Measurements from ENCODE around the gene ERICH2.

GRCh38 chr2:170723446-170723958, 46.7 kb upstream of the ERICH2 start:
- TF ChIP-seq ZNF274 (IDR thresholded peaks at IDR 0.05; ENCODE audit: low read depth, low read length) (no peak), POLR2A (IDR thresholded peaks at IDR 0.05; ENCODE audit: borderline replicate concordance, extremely low read depth, insufficient read depth, insufficient read length) (no peak), CTCF (IDR thresholded peaks at IDR 0.05 in 2 of 3, conservative IDR thresholded peaks at IDR 0.05 in 1 of 3; ENCODE audit: borderline replicate concordance in 1 of 3, insufficient read depth in 1 of 3, low read depth in 2 of 3, low read length in 2 of 3) (no peak), ATF3 (IDR thresholded peaks at IDR 0.05) (no peak), RAD21 (IDR thresholded peaks at IDR 0.05; ENCODE audit: low read depth) (no peak), EZH2 (IDR thresholded peaks at IDR 0.05) (no peak), TCF7L2 (IDR thresholded peaks at IDR 0.05; ENCODE audit: borderline replicate concordance, extremely low read depth, insufficient read depth, insufficient read length) (no peak), MAX (IDR thresholded peaks at IDR 0.05) (no peak), REST (IDR thresholded peaks at IDR 0.05; ENCODE audit: low read depth) (no peak), YY1 (IDR thresholded peaks at IDR 0.05; ENCODE audit: extremely low read depth, insufficient replicate concordance, low read depth, low read length) (no peak), SIN3A (IDR thresholded peaks at IDR 0.05; ENCODE audit: low read depth) (no peak)
